PC-3 (cell line): ENCODE data around the gene FMO2. TPM values are rescaled to one million over a fixed set of nuclear protein-coding genes. Genes with fewer than 3 reads are reported as not detected.
A peak's percentile ranks its signal among the peaks of the same experiment; 100 is the strongest.

Source experiments
- ATAC-seq: fragments of 200-7000 bp; cut with Tn5 transposase; 2 replicates; pipeline ENCODE4 v1.9.1; 2020; ENCODE audit warnings: mild to moderate bottlenecking, moderate library complexity
- BruUV-seq: library from RNA; stranded (reverse); fragments of 400-500 nt; replicated peaks from 2 replicates; lab custom pipeline; 2021; lab: Mats Ljungman, UMichigan
- CTCF ChIA-PET: fragments of 300-600 bp; sonication (Branson Sonifier 250); formaldehyde crosslinking; loops from one replicate; lab custom pipeline; 2022; ENCODE audit warnings: antibody characterized with exemption; lab: Charles Lee
- POLR2A ChIA-PET: fragments of 300-600 bp; sonication (Branson Sonifier 250); formaldehyde crosslinking; loops from one replicate; lab custom pipeline; 2022; ENCODE audit warnings: antibody characterized with exemption; ENCODE audit not compliant: unreplicated experiment; lab: Charles Lee
- DNase-seq: peaks from one replicate; pipeline ENCODE4 v3.0.0-alpha.2; 2015
- H2AFZ ChIP-seq: fragments of 300-600 bp; sonication (generic); 2 replicates; pipeline ENCODE4 v1.6.0; 2016; ENCODE audit warnings: antibody characterized with exemption, low read length
- H3F3A ChIP-seq: fragments of 300-600 bp; sonication (generic); one replicate; pipeline ENCODE4 v1.6.0; 2017; ENCODE audit warnings: antibody characterized with exemption, low read length, control low read depth, mild to moderate bottlenecking; ENCODE audit not compliant: unreplicated experiment
- H3K27ac ChIP-seq: fragments of 300-600 bp; sonication (generic); 2 replicates; pipeline ENCODE4 v1.5.1; 2016; ENCODE audit warnings: mild to moderate bottlenecking, low read length
- H3K27me3 ChIP-seq: fragments of 300-600 bp; sonication (generic); 2 replicates; pipeline ENCODE4 v1.6.1; 2016; ENCODE audit warnings: low read length, mixed read lengths
- H3K36me3 ChIP-seq: fragments of 300-600 bp; sonication (generic); 2 replicates; pipeline ENCODE4 v1.6.1; 2016; ENCODE audit warnings: low read depth, mixed run types, low read length, mixed read lengths
- H3K4me1 ChIP-seq: fragments of 300-600 bp; sonication (generic); 2 replicates; pipeline ENCODE4 v1.5.1; 2016; ENCODE audit warnings: low read length; ENCODE audit not compliant: insufficient read depth
- H3K4me2 ChIP-seq: fragments of 300-600 bp; sonication (generic); 2 replicates; pipeline ENCODE4 v1.6.0; 2016; ENCODE audit warnings: low read length
- H3K4me3 ChIP-seq: fragments of 300-600 bp; sonication (generic); 2 replicates; pipeline ENCODE4 v1.5.1; 2016; ENCODE audit warnings: mild to moderate bottlenecking, low read length, mixed read lengths
- H3K79me2 ChIP-seq: fragments of 300-600 bp; sonication (generic); 2 replicates; pipeline ENCODE4 v1.6.1; 2017; ENCODE audit warnings: low read length, mixed read lengths
- H3K9ac ChIP-seq: fragments of 300-600 bp; sonication (generic); 2 replicates; pipeline ENCODE4 v1.6.0; 2016; ENCODE audit warnings: mild to moderate bottlenecking, low read length
- H3K9me2 ChIP-seq: fragments of 300-600 bp; sonication (generic); replicated peaks from 2 replicates; pipeline ENCODE4 v1.6.1; 2016; ENCODE audit warnings: mixed run types, low read length, mixed read lengths
- H3K9me3 ChIP-seq: fragments of 300-600 bp; sonication (generic); 2 replicates; pipeline ENCODE4 v1.6.1; 2016; ENCODE audit warnings: low read length, mixed read lengths
- H4K20me1 ChIP-seq: fragments of 300-600 bp; sonication (generic); 2 replicates; pipeline ENCODE4 v1.6.1; 2016; ENCODE audit warnings: low read length, mixed read lengths
- CTCF ChIP-seq: fragments of 300-600 bp; sonication (generic); conservative IDR thresholded peaks from 2 replicates; pipeline ENCODE4 v1.5.1; 2017; ENCODE audit warnings: antibody characterized with exemption, low read depth, mild to moderate bottlenecking, low read length
- EZH2 ChIP-seq: fragments of 300-600 bp; sonication (generic); IDR thresholded peaks from one replicate; pipeline ENCODE4 v1.6.1; 2017; ENCODE audit warnings: antibody characterized with exemption, mild to moderate bottlenecking, low read length; ENCODE audit not compliant: unreplicated experiment
- EZH2phosphoT487 ChIP-seq: fragments of 300-600 bp; sonication (generic); IDR thresholded peaks from 2 replicates; pipeline ENCODE4 v1.6.1; 2018; ENCODE audit warnings: mild to moderate bottlenecking, antibody characterized with exemption, low read length, borderline replicate concordance
- intact Hi-C: fragments of 100-400 bp; cut with micrococcal nuclease; formaldehyde crosslinking; loops from 2 replicates; pipeline ENCODE4 v1.9.0; 2023
- total RNA-seq: library from RNA; depleted of rRNA; stranded (reverse); fragments of >200 nt; gene quantifications from 2 replicates; pipeline ENCODE4 v1.2.3, GENCODE V29; 2014

FMO2 gene
- total RNA-seq, 1 experiment from 2014 or later: not detected

- ChIA-PET CTCF (no interaction called here), POLR2A (no interaction called here)
- Histone ChIP-seq H3K27me3 (peaks cover 69% of the 10 kb centered on the region), H3K27ac (no peak overlapping the region), H3F3A (no peaks in the 10 kb centered on the region), H3K79me2 (no peaks in the 10 kb centered on the region), H3K36me3 (no peaks in the 10 kb centered on the region), H3K9me2 (no peaks in the 10 kb centered on the region), H3K4me2 (no peak overlapping the region), H3K4me1 (no peaks in the 10 kb centered on the region), H2AFZ (no peak overlapping the region), H3K4me3 (no peak overlapping the region), H3K9me3 (no peaks in the 10 kb centered on the region), H3K9ac (no peak overlapping the region), H4K20me1 (no peaks in the 10 kb centered on the region)
- TF ChIP-seq EZH2 (no peak), CTCF (no peak), EZH2phosphoT487 (no peak)
- intact Hi-C loops: no loop called here
- DNase-seq (no peak), ATAC-seq (no peak)
- no TSS peak for BruUV-seq
These were observed 25.3 kb downstream of the FMO2 start for GRCh38 chr1:171210355-171210754.

- intact Hi-C loops: no loop called here
- Histone ChIP-seq H3K9me3 (no peaks in the 10 kb centered on the region), H3K4me1 (no peaks in the 10 kb centered on the region), H3K36me3 (no peaks in the 10 kb centered on the region), H3K9ac (no peak overlapping the region), H3F3A (no peaks in the 10 kb centered on the region), H3K9me2 (no peaks in the 10 kb centered on the region), H3K4me3 (no peak overlapping the region), H3K4me2 (no peak overlapping the region), H3K27me3 (peaks cover 69% of the 10 kb centered on the region), H2AFZ (no peak overlapping the region), H3K27ac (no peak overlapping the region), H3K79me2 (no peaks in the 10 kb centered on the region), H4K20me1 (no peaks in the 10 kb centered on the region)
- BruUV-seq: no TSS peak
- POLR2A ChIA-PET: no interaction called here
- no peak for DNase-seq
- CTCF ChIA-PET: no interaction called here
- TF ChIP-seq EZH2: no peak
- no peak for TF ChIP-seq CTCF
- no peak for TF ChIP-seq EZH2phosphoT487
- ATAC-seq: no peak
These were observed 27.7 kb downstream of the FMO2 start for GRCh38 chr1:171212607-171213351.

- no peaks in the 10 kb centered on the region for H3F3A ChIP-seq
- no peaks in the 10 kb centered on the region for H3K36me3 ChIP-seq
- H3K4me2 ChIP-seq: no peak overlapping the region
- H3K79me2 ChIP-seq: no peaks in the 10 kb centered on the region
- no TSS peak for BruUV-seq
- intact Hi-C loops: no loop called here
- ATAC-seq: no peak
- no peak overlapping the region for H2AFZ ChIP-seq
- H3K4me3 ChIP-seq: no peak overlapping the region
- DNase-seq: peak; percentile 23
- H4K20me1 ChIP-seq: no peaks in the 10 kb centered on the region
- no peak overlapping the region for H3K27ac ChIP-seq
- H3K9ac ChIP-seq: no peak overlapping the region
- peaks cover 63% of the 10 kb centered on the region for H3K27me3 ChIP-seq
- CTCF ChIA-PET: interaction anchor here (0.7 kb wide), 1 partner anchor 247 kb away, joined by 3 read pairs; no protein-coding TSS in a partner anchor
- TF ChIP-seq CTCF: peak; percentile 55
- TF ChIP-seq EZH2phosphoT487: no peak
- H3K9me3 ChIP-seq: no peaks in the 10 kb centered on the region
- POLR2A ChIA-PET: no interaction called here
- H3K4me1 ChIP-seq: no peaks in the 10 kb centered on the region
- no peaks in the 10 kb centered on the region for H3K9me2 ChIP-seq
These were observed 28.7 kb downstream of the FMO2 start for GRCh38 chr1:171213559-171214454.
